ENCODE measurements around the gene PRKAG2.

DNA sequence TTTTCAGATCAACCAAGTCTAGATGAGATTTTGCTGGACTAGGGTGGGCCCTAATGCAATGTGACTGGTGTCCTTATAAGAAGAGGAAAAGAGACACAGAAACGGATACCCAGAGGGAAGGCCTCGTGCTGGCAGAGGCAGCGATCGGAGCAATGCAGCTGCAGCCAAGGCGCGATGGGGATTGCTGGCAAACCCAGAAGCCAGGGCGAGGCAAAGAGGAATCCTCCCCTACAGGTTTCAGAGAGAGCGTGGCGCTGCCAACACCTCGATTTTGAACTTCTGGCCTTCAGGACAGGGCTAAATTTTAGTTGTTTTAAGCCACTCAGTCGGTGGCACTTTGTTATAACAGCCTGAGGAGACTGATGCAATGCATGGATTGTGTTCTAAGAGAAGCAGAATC is 200.2 kb downstream of the PRKAG2 start:
- TF ChIP-seq POLR2A (IDR thresholded peaks at IDR 0.05; ENCODE audit: extremely low read depth, insufficient read length) (no peak), MYC (IDR thresholded peaks at IDR 0.05; ENCODE audit: low read depth, low read length) (no peak)
- TF ChIP-seq, protein P1, sequence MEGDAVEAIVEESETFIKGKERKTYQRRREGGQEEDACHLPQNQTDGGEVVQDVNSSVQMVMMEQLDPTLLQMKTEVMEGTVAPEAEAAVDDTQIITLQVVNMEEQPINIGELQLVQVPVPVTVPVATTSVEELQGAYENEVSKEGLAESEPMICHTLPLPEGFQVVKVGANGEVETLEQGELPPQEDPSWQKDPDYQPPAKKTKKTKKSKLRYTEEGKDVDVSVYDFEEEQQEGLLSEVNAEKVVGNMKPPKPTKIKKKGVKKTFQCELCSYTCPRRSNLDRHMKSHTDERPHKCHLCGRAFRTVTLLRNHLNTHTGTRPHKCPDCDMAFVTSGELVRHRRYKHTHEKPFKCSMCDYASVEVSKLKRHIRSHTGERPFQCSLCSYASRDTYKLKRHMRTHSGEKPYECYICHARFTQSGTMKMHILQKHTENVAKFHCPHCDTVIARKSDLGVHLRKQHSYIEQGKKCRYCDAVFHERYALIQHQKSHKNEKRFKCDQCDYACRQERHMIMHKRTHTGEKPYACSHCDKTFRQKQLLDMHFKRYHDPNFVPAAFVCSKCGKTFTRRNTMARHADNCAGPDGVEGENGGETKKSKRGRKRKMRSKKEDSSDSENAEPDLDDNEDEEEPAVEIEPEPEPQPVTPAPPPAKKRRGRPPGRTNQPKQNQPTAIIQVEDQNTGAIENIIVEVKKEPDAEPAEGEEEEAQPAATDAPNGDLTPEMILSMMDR (IDR thresholded peaks at IDR 0.05; ENCODE audit: low read depth, low read length) = no peak

Measured in NB4 (cell line).